GM12874 (cell line): ENCODE data around the gene GAL3ST1.

ENCODE experiments used
- TF ChIP-seq, protein P1 (sequence below): IDR thresholded peaks from 2 replicates; pipeline ENCODE4 v1.5.1; 2011; ENCODE audit warnings: low read depth, mild to moderate bottlenecking, control low read depth, low read length, moderate library complexity; ENCODE audit not compliant: insufficient read depth

GAL3ST1 gene

GRCh38 chr22:30591588-30592359 is 17.3 kb upstream of the GAL3ST1 start, which contains the start of gene PES1:
TSS of gene PES1 (minus strand) at chr22:30591910. CDS start at chr22:30591833, 77 bp downstream.
- TF ChIP-seq, protein P1, sequence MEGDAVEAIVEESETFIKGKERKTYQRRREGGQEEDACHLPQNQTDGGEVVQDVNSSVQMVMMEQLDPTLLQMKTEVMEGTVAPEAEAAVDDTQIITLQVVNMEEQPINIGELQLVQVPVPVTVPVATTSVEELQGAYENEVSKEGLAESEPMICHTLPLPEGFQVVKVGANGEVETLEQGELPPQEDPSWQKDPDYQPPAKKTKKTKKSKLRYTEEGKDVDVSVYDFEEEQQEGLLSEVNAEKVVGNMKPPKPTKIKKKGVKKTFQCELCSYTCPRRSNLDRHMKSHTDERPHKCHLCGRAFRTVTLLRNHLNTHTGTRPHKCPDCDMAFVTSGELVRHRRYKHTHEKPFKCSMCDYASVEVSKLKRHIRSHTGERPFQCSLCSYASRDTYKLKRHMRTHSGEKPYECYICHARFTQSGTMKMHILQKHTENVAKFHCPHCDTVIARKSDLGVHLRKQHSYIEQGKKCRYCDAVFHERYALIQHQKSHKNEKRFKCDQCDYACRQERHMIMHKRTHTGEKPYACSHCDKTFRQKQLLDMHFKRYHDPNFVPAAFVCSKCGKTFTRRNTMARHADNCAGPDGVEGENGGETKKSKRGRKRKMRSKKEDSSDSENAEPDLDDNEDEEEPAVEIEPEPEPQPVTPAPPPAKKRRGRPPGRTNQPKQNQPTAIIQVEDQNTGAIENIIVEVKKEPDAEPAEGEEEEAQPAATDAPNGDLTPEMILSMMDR, result no peak

DNA sequence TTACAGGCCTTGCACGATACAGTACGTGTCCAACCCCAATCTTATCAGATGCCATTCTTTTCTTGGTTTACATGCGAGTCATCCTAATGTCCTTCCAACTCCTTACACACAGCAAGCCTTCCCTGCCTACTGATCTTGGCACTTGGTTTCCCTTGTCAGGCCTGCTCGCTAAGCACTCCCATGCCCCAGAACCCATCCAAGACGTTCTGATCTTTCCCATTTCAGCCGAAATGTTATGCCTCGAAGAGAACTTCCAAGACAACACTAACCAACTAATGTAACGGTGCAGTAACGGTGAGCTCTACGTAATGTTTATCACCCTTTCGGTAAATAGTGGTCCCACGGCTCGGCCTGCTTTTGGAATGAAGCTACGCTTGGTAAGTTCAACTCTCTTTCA is 16.7 kb upstream of the GAL3ST1 start:
- TF ChIP-seq, protein P1, result no peak

DNA sequence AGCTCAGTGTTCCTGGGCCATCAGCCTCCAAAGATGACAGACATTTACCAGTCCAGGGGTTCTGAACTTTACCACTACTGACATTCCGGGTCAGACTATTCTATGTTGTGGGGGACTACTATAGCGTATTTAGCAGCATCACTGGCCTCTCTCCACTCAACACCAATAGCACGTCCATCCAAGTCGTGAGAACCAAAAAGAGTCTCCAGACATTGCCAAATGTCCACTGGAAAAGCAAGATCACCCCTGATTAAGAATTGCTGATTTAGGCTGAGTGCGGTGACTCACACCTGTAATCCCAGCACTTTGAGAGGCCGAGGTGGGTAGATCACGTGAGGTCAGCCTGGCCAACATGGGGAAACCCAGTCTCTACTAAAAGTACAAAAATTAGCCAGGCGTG is 11.9 kb upstream of the GAL3ST1 start:
- TF ChIP-seq, protein P1, result no peak

DNA sequence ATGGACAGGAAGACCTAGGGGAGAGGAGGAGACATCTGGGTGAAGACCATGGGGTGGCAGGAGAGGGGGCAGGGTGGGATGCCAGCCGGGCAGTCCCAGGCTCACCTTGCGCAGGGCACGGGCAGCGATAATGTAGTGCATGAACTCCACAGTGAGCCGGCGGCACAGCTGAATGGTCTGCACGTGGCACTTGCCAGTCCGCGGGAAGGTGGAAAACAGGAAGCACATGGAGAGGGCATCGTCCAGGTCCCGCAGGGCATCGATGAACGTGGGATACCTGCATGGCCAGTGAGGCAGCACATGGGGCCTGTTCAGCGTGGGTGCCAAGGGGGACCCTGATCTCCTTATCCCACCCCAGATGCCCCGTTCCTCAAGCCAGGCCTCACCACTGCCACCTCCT is 10.0 kb upstream of the GAL3ST1 start:
- TF ChIP-seq, protein P1, result no peak

DNA sequence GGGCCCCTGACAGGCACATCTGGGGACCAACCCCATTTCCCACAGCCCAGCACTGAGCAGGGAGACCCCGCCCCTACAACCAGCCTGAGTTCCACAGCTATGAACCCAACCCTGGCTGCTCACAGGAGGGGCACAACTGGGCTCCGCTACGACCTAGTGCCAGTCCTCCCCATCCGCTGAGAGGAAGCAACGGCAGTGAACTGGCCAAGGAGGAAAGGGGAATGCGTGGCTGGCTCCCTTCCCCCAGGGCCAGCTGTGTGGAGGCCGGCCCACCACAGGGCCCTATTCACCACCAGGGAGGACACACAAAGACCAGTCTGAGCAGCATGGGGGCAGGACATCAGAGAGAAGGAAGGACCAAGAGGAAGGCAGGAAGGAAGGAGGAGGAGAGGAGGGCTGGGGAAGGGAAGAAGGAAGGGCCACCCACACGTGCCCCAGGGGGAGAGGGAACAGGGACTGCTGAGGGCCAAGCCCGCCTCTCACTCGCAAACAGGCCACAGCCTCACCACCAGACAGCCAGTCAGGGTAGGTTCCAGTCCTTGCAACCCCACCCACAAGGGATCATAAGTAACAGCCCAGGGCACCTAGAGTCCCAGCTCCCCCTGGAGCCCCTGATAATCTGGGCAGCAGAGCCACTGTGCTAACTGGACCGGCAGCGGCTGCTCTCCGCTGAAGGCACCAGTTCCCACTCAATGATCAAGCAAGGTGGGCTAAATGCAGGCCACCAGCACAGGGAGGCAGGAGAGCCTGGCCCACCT is 8.5 kb upstream of the GAL3ST1 start:
- TF ChIP-seq, protein P1, result no peak

GRCh38 chr22:30582051-30582450 is 7.6 kb upstream of the GAL3ST1 start:
- TF ChIP-seq, protein P1, result no peak

DNA sequence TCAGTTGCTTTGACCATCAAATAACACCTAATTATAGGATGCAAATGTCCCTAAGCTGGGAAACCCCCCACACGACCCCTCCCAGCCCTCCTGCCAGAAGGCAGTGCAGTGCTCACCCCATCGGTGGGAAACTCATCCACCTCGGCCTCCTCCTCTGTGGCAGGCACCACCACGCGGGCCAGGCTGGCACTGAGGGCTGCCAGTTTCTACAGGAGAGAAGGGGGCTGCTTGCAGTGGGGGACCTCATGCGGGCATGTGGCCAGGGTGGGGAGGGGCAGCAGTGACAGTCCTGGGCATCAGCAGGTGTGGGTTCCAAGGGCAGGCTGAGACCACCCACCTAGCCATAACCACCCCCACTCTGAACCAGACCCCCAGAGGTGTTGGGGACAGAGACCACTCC is 6.4 kb upstream of the GAL3ST1 start:
- TF ChIP-seq, protein P1, result no peak
